ENCODE results near the gene KIF4A.

GRCh38 chrX:70449457-70449966, 159.6 kb downstream of the KIF4A start:
- TF ChIP-seq CTCF (IDR thresholded peaks at IDR 0.05) (no peak), POLR2A (IDR thresholded peaks at IDR 0.05) (no peak)
